ENCODE measurements around the gene FLAD1. TPM values are rescaled to one million over a fixed set of nuclear protein-coding genes. Genes with fewer than 3 reads are reported as not detected.
A peak's percentile ranks its signal among the peaks of the same experiment; 100 is the strongest.

FLAD1 gene
- total RNA-seq, 3 donors from 2014 or later (not counting 1 experiment from before 2014, with no cell fraction given), result 32.1 to 47.6 (median 38.7) TPM

GRCh38 chr1:155016231-155016831 lies 33.2 kb downstream of the FLAD1 start:
- peak overlapping the region; percentile 55 for H3K4me3 Mint-ChIP-seq
- H3K4me1 ChIP-seq (ENCODE audit: control insufficient read depth, insufficient read depth, low read length), result peaks cover 68% of the 10 kb centered on the region
- intact Hi-C loops (cut with micrococcal nuclease), result loop anchor here (2.0 kb wide), 3 partner anchors 42 to 458 kb away; partner anchors contain the start of genes CKS1B and UBE2Q1
- H3K36me3 ChIP-seq (ENCODE audit: control insufficient read depth, insufficient read depth, low read length), result peaks cover 20% of the 10 kb centered on the region
- H3K4me1 Mint-ChIP-seq, result peaks cover 17 to 53% of the 10 kb centered on the region in 2 donors
- no peaks in the 10 kb centered on the region for H3K36me3 Mint-ChIP-seq
- H3K27me3 ChIP-seq (ENCODE audit: control insufficient read depth, insufficient read depth, low read length), result no peaks in the 10 kb centered on the region
- TF ChIP-seq, protein P1, sequence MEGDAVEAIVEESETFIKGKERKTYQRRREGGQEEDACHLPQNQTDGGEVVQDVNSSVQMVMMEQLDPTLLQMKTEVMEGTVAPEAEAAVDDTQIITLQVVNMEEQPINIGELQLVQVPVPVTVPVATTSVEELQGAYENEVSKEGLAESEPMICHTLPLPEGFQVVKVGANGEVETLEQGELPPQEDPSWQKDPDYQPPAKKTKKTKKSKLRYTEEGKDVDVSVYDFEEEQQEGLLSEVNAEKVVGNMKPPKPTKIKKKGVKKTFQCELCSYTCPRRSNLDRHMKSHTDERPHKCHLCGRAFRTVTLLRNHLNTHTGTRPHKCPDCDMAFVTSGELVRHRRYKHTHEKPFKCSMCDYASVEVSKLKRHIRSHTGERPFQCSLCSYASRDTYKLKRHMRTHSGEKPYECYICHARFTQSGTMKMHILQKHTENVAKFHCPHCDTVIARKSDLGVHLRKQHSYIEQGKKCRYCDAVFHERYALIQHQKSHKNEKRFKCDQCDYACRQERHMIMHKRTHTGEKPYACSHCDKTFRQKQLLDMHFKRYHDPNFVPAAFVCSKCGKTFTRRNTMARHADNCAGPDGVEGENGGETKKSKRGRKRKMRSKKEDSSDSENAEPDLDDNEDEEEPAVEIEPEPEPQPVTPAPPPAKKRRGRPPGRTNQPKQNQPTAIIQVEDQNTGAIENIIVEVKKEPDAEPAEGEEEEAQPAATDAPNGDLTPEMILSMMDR (IDR thresholded peaks at IDR 0.05), result no peak
- H3K27me3 Mint-ChIP-seq (ENCODE audit: low read depth in 2 of 2), result no peaks in the 10 kb centered on the region
- WGBS (ENCODE audit: insufficient coverage), result 45% methylated on average over 26 of the region's 26 CpGs
- no peaks in the 10 kb centered on the region for H3K9me3 ChIP-seq (ENCODE audit: control insufficient read depth, insufficient read depth, low read length)
- ATAC-seq, result no peak
- no peaks in the 10 kb centered on the region for H3K9me3 Mint-ChIP-seq
- peak in 1 of 2 donors; percentile 60 for DNase-seq
- H3K27ac ChIP-seq (ENCODE audit: low read length), result no peak overlapping the region
- H3K4me3 ChIP-seq (ENCODE audit: low read length), result no peak overlapping the region
- peak overlapping the region in 1 of 2 donors; percentile 63 for H3K27ac Mint-ChIP-seq

DNA sequence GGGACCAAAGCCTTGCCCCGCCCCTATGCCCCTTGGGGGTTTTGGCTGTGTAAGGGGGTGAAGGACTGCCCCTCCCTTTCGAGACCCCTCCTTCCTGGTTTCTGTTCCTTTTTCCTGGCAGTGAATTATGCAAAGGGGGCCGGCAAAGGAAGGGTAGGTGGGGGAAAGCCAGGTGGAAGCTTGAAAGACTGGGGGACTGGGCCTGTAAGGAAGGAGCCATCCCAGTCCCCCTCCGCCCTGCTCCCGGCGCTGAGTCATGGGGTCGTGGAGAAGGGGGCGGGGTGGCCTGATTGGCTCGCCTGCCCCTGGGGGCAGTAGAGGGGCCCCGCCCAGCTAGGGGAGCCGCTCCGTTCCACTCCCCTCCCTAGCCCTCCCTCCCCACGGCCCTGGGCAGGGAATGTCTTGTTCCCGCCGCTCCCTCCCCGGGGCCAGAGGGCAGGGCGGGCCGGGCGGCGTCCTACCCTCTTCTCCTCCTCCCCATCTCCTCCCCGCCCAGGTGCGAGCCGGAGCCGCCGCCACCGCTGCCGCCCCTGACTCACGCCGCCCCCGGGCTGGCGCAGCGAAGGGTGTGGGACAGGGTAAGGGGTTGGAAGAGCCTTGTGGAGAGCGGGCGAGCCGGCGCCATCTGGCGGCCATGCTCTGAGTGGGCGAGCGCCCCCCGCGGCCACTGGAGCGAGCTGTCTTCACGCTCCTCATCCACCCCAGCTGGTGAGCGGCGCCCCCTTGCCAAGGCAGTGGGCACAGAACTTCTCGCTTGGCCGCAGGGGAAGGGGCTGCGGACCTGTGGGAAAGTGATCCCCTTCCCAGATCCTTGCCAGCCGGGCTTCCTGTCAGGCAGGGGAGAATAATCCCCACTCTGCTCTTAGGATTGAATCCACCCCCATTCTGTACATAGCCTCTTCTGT lies 34.1 kb downstream of the FLAD1 start:
- Mint-ChIP-seq H3K27me3 (ENCODE audit: low read depth in 2 of 2) (no peaks in the 10 kb centered on the region), H3K9me3 (no peaks in the 10 kb centered on the region), H3K4me1 (peaks cover 17 to 46% of the 10 kb centered on the region in 2 donors)

GRCh38 chr1:155017946-155018316 lies 34.8 kb downstream of the FLAD1 start:
- peak overlapping the region; percentile 27 to 50 for H3K27ac Mint-ChIP-seq
- peak in 1 of 3 donors; percentile 1 for ATAC-seq

More for the DNA sequence above, 34.1 kb downstream of the FLAD1 start:
- peak overlapping the region; percentile 68 for H3K27ac ChIP-seq (ENCODE audit: low read length)
- ATAC-seq, result peak; percentile 99
- intact Hi-C loops (cut with micrococcal nuclease), result loop anchor here (1.0 to 2.0 kb wide), 5 partner anchors 42 to 458 kb away; partner anchors contain the start of genes CKS1B and UBE2Q1
- H3K27ac Mint-ChIP-seq, result peak overlapping the region; percentile 27 to 50
- H3K4me1 ChIP-seq (ENCODE audit: control insufficient read depth, insufficient read depth, low read length), result peaks cover 58% of the 10 kb centered on the region
- no peaks in the 10 kb centered on the region for H3K36me3 Mint-ChIP-seq
- no peaks in the 10 kb centered on the region for H3K27me3 ChIP-seq (ENCODE audit: control insufficient read depth, insufficient read depth, low read length)
- H3K36me3 ChIP-seq (ENCODE audit: control insufficient read depth, insufficient read depth, low read length), result peaks cover 20% of the 10 kb centered on the region
- peak; percentile 88 to 94 for DNase-seq
- peak overlapping the region; percentile 13 for H3K4me3 ChIP-seq (ENCODE audit: low read length)
- 9% methylated on average over 44 of the region's 49 CpGs for WGBS (ENCODE audit: insufficient coverage)
- peak overlapping the region; percentile 52 for H3K4me3 Mint-ChIP-seq
- no peaks in the 10 kb centered on the region for H3K9me3 ChIP-seq (ENCODE audit: control insufficient read depth, insufficient read depth, low read length)
- TF ChIP-seq, protein P1 (IDR thresholded peaks at IDR 0.05), result peak; percentile 100

More at GRCh38 chr1:155017946-155018316, 34.8 kb downstream of the FLAD1 start:
- intact Hi-C loops (cut with micrococcal nuclease), result loop anchor here (1.0 to 2.0 kb wide), 5 partner anchors 43 to 459 kb away; partner anchors contain the start of genes CKS1B and UBE2Q1
- H3K27ac ChIP-seq (ENCODE audit: low read length), result peak overlapping the region; percentile 1
- H3K9me3 ChIP-seq (ENCODE audit: control insufficient read depth, insufficient read depth, low read length), result no peaks in the 10 kb centered on the region
- peak overlapping the region; percentile 2 for H3K4me3 ChIP-seq (ENCODE audit: low read length)
- H3K36me3 ChIP-seq (ENCODE audit: control insufficient read depth, insufficient read depth, low read length), result peaks cover 20% of the 10 kb centered on the region
- peaks cover 52% of the 10 kb centered on the region for H3K4me1 ChIP-seq (ENCODE audit: control insufficient read depth, insufficient read depth, low read length)
- H3K27me3 ChIP-seq (ENCODE audit: control insufficient read depth, insufficient read depth, low read length), result no peaks in the 10 kb centered on the region
- TF ChIP-seq, protein P1 (IDR thresholded peaks at IDR 0.05), result no peak
- peak overlapping the region; percentile 52 for H3K4me3 Mint-ChIP-seq
- WGBS (ENCODE audit: insufficient coverage), result 49% methylated on average over 5 of the region's 6 CpGs
- DNase-seq, result no peak
- H3K27me3 Mint-ChIP-seq (ENCODE audit: low read depth in 2 of 2), result no peaks in the 10 kb centered on the region
- H3K36me3 Mint-ChIP-seq, result no peaks in the 10 kb centered on the region
- no peaks in the 10 kb centered on the region for H3K9me3 Mint-ChIP-seq
- peaks cover 15 to 40% of the 10 kb centered on the region in 2 donors for H3K4me1 Mint-ChIP-seq
